K562 (cell line): ENCODE measurements around the gene PUS3. TPM values are rescaled to one million over a fixed set of nuclear protein-coding genes. Genes with fewer than 3 reads are reported as not detected.

ENCODE experiments used
- ILF3 ChIP-seq: fragments of 450-650 bp; IDR thresholded peaks from 2 replicates; pipeline ENCODE4 v1.6.1; 2018; ENCODE audit warnings: antibody characterized with exemption, mild to moderate bottlenecking, moderate library complexity, borderline replicate concordance
- RBM14 ChIP-seq: fragments of 200-400 bp; formaldehyde crosslinking; IDR thresholded peaks from 2 replicates; pipeline ENCODE4 v1.6.1; 2018; ENCODE audit warnings: low read depth, mild to moderate bottlenecking, low read length, moderate library complexity, borderline replicate concordance; ENCODE audit not compliant: insufficient read depth
- RBM34 ChIP-seq: fragments of 200-400 bp; formaldehyde crosslinking; IDR thresholded peaks from 2 replicates; pipeline ENCODE4 v1.6.1; 2018; ENCODE audit warnings: low read length, borderline replicate concordance; ENCODE audit not compliant: insufficient read depth
- YY1 ChIP-seq, 3 experiments: IDR thresholded peaks; 2 replicates each; pipeline ENCODE4 v1.6.1; 2011; ENCODE audit warnings: low read length in 2 of 3, mild to moderate bottlenecking in 2 of 3, moderate library complexity in 2 of 3, borderline replicate concordance in 1 of 3, control low read depth in 1 of 3, low read depth in 1 of 3; ENCODE audit not compliant: insufficient read depth in 3 of 3, insufficient replicate concordance in 2 of 3, control insufficient read depth in 1 of 3, insufficient read length in 1 of 3; ENCODE audit errors: extremely low read depth in 1 of 3
- ZNF174 ChIP-seq: fragments of 250-450 bp; sonication (Bioruptor Pico); IDR thresholded peaks from 2 replicates; pipeline ENCODE4 v1.4.0; 2020; ENCODE audit warnings: mild to moderate bottlenecking
- ZNF217 ChIP-seq: sonication (generic); formaldehyde crosslinking; IDR thresholded peaks from 2 replicates; pipeline ENCODE4 v1.8.0; 2022; ENCODE audit warnings: mild to moderate bottlenecking, missing genetic modification reagents
- polyA plus RNA-seq, 8 experiments: library from polyadenylated mRNA; depleted of rRNA in 4 of 8; stranded (reverse) in 5 of 8; unstranded in 3 of 8; fragments of >200 nt; fragmentation: Nextera tagmentation in 2 of 8; fragmentation: Illumina TruSeq in 1 of 8; extraction: Ambion mirVana in 2 of 8; extraction: Trizol in 1 of 8; gene quantifications; 2 replicates each; pipeline versions ENCODE4 v1.2.1 to v1.2.3, GENCODE V29; 2011 to 2014; ENCODE audit warnings: inconsistent platforms in 1 of 8, missing spikeins in 1 of 8
- total RNA-seq, 7 experiments: library from RNA; depleted of rRNA in 6 of 7; stranded (reverse); fragments of >200 nt in 6 of 7; fragmentation: Illumina TruSeq in 2 of 7; extraction: Trizol in 2 of 7; gene quantifications; 2 replicates each; pipeline versions ENCODE4 v1.2.1 to v1.2.3, GENCODE V29; 2011 to 2021; ENCODE audit warnings: low replicate concordance in 1 of 7
- TF ChIP-seq, protein P1 (sequence below): sonication (generic); formaldehyde crosslinking; IDR thresholded peaks from 2 replicates; pipeline ENCODE4 v1.8.0; 2023; ENCODE audit warnings: missing genetic modification reagents, mild to moderate bottlenecking, borderline replicate concordance
- TF ChIP-seq, protein P2 (sequence below): IDR thresholded peaks from 2 replicates; pipeline ENCODE4 v1.6.1; 2012; ENCODE audit warnings: low read depth, low read length, improper control_type of control experiment, borderline replicate concordance
- TF ChIP-seq, protein P3 (sequence below): sonication (generic); formaldehyde crosslinking; IDR thresholded peaks from 2 replicates; pipeline ENCODE4 v1.9.0; 2022; ENCODE audit warnings: mild to moderate bottlenecking, missing genetic modification reagents
- TF ChIP-seq, protein P4 (sequence below): IDR thresholded peaks from 3 replicates; pipeline ENCODE4 v1.6.1; 2011; ENCODE audit warnings: borderline replicate concordance, mild to moderate bottlenecking; ENCODE audit not compliant: insufficient read length, insufficient read depth

PUS3 gene
- total and polyA plus RNA-seq, 9 of the 15 experiments (the other 6 are each of a cell fraction or from before 2014, with no cell fraction given) = 16.5 to 49.2 (median 35.9) TPM

DNA sequence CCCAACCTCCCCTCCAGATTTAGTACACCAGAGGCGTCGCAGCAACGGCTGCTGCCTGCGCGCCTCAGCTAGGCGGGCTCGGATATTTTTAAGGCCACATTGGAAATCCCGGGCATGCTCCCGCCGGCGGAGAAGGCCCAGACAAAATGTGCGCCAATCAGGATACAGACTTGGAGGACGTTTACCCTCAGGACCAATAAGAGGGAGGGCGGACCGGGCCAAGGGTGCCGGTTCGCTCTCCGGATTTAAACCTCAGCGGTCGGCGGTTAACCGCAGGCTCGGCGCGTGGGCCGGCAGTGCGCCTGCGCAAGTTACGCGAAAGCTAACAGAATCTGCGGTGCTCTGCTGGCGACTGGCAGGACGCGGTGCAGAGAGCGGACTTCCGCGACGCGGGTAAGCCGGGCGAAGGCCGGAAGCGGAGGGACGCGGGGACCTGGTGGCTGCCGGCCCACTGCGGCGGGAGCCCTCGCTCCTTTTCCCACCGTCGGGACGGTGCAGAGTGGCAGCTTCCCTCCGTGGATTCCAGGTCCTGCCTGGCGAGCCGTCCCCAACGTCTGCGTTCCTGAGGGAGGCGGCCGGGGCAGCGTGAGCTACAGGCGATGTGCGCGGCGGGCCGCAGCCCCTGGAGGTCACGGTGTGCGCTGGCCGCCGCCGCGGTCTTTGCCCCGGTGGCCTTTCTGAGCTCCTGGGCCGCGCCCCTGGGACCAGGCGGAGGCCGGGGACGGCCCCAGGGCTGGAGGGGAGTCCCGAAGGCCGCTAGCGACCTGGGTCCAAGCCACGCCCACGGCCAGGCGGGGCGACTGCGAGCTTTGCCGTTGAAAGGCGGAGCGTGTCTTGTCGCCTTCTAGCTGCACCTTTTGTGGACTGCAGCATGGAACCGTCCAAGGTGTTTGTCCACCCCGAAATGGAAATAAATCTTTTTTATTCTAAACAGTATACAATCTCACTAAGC is 15.4 kb downstream of the PUS3 start, which contains the start of gene HYLS1 (continued):
- no peak for TF ChIP-seq ILF3
- TF ChIP-seq, protein P1, sequence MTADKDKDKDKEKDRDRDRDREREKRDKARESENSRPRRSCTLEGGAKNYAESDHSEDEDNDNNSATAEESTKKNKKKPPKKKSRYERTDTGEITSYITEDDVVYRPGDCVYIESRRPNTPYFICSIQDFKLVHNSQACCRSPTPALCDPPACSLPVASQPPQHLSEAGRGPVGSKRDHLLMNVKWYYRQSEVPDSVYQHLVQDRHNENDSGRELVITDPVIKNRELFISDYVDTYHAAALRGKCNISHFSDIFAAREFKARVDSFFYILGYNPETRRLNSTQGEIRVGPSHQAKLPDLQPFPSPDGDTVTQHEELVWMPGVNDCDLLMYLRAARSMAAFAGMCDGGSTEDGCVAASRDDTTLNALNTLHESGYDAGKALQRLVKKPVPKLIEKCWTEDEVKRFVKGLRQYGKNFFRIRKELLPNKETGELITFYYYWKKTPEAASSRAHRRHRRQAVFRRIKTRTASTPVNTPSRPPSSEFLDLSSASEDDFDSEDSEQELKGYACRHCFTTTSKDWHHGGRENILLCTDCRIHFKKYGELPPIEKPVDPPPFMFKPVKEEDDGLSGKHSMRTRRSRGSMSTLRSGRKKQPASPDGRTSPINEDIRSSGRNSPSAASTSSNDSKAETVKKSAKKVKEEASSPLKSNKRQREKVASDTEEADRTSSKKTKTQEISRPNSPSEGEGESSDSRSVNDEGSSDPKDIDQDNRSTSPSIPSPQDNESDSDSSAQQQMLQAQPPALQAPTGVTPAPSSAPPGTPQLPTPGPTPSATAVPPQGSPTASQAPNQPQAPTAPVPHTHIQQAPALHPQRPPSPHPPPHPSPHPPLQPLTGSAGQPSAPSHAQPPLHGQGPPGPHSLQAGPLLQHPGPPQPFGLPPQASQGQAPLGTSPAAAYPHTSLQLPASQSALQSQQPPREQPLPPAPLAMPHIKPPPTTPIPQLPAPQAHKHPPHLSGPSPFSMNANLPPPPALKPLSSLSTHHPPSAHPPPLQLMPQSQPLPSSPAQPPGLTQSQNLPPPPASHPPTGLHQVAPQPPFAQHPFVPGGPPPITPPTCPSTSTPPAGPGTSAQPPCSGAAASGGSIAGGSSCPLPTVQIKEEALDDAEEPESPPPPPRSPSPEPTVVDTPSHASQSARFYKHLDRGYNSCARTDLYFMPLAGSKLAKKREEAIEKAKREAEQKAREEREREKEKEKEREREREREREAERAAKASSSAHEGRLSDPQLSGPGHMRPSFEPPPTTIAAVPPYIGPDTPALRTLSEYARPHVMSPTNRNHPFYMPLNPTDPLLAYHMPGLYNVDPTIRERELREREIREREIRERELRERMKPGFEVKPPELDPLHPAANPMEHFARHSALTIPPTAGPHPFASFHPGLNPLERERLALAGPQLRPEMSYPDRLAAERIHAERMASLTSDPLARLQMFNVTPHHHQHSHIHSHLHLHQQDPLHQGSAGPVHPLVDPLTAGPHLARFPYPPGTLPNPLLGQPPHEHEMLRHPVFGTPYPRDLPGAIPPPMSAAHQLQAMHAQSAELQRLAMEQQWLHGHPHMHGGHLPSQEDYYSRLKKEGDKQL = no peak
- TF ChIP-seq, protein P2, sequence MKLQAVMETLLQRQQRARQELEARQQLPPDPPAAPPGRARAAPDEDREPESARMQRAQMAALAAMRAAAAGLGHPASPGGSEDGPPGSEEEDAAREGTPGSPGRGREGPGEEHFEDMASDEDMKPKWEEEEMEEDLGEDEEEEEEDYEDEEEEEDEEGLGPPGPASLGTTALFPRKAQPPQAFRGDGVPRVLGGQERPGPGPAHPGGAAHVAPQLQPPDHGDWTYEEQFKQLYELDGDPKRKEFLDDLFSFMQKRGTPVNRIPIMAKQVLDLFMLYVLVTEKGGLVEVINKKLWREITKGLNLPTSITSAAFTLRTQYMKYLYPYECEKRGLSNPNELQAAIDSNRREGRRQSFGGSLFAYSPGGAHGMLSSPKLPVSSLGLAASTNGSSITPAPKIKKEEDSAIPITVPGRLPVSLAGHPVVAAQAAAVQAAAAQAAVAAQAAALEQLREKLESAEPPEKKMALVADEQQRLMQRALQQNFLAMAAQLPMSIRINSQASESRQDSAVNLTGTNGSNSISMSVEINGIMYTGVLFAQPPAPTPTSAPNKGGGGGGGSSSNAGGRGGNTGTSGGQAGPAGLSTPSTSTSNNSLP = no peak
- TF ChIP-seq, protein P3, sequence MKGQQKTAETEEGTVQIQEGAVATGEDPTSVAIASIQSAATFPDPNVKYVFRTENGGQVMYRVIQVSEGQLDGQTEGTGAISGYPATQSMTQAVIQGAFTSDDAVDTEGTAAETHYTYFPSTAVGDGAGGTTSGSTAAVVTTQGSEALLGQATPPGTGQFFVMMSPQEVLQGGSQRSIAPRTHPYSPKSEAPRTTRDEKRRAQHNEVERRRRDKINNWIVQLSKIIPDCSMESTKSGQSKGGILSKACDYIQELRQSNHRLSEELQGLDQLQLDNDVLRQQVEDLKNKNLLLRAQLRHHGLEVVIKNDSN (CRISPR knock-in tag) = no peak
- TF ChIP-seq RBM14 = 0 out of 2 replicates have a peak, but pooled peaks have one; percentile 72
- TF ChIP-seq RBM34 = peak; percentile 64; the same call in 1 of the 2 replicates
- TF ChIP-seq ZNF174 (CRISPR knock-in tag) = no peak
- TF ChIP-seq ZNF217 (CRISPR knock-in tag) = no peak
- TF ChIP-seq, protein P4, sequence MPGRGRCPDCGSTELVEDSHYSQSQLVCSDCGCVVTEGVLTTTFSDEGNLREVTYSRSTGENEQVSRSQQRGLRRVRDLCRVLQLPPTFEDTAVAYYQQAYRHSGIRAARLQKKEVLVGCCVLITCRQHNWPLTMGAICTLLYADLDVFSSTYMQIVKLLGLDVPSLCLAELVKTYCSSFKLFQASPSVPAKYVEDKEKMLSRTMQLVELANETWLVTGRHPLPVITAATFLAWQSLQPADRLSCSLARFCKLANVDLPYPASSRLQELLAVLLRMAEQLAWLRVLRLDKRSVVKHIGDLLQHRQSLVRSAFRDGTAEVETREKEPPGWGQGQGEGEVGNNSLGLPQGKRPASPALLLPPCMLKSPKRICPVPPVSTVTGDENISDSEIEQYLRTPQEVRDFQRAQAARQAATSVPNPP = no peak
- peak in 1 of 3 experiments; percentile 30 for TF ChIP-seq YY1 (IDR thresholded peaks at IDR 0.05; ENCODE audit: borderline replicate concordance in 1 of 3, control insufficient read depth in 1 of 3, extremely low read depth in 1 of 3, insufficient read depth in 3 of 3, insufficient read length in 1 of 3, insufficient replicate concordance in 2 of 3, low read depth in 1 of 3, low read length in 2 of 3)
